Left ventricle myocardium superior (tissue), 1 donor: ENCODE results near the gene PXDN. TPM values are rescaled to one million over a fixed set of nuclear protein-coding genes. Genes with fewer than 3 reads are reported as not detected.

Source experiments
- ATAC-seq: fragments of 200-7000 bp; cut with Tn5 transposase; one replicate; pipeline ENCODE4 v1.9.1; 2020; ENCODE audit warnings: mild to moderate bottlenecking, moderate library complexity
- DNase-seq: peaks from one replicate; pipeline ENCODE4 v3.0.0-alpha.2; 2020
- intact Hi-C: fragments of 100-400 bp; cut with micrococcal nuclease; formaldehyde crosslinking; loops from one replicate; pipeline ENCODE4 v1.11.0; 2022
- total RNA-seq: library from RNA; stranded (reverse); fragmentation: NEBNext Ultra II Directional; extraction: Animal tissue kit (Norgen Biotek cat#: 25700); gene quantifications from one replicate; pipeline ENCODE4 v1.2.1, GENCODE V29; 2021
- donor health status: DM: no; HTN: yes; CAD: no; lungs with severe emphysema.

Gene PXDN
- total RNA-seq, 1 donor from 2014 or later = 18.5 TPM

- ATAC-seq = no peak
- intact Hi-C loops = no loop called here
- no peak for DNase-seq
These were observed 156.0 kb downstream of the PXDN start for GRCh38 chr2:1588051-1588977.

- intact Hi-C loops = no loop called here
- ATAC-seq = no peak
- DNase-seq = no peak
These were observed 157.1 kb downstream of the PXDN start for GRCh38 chr2:1586923-1587840.

DNA sequence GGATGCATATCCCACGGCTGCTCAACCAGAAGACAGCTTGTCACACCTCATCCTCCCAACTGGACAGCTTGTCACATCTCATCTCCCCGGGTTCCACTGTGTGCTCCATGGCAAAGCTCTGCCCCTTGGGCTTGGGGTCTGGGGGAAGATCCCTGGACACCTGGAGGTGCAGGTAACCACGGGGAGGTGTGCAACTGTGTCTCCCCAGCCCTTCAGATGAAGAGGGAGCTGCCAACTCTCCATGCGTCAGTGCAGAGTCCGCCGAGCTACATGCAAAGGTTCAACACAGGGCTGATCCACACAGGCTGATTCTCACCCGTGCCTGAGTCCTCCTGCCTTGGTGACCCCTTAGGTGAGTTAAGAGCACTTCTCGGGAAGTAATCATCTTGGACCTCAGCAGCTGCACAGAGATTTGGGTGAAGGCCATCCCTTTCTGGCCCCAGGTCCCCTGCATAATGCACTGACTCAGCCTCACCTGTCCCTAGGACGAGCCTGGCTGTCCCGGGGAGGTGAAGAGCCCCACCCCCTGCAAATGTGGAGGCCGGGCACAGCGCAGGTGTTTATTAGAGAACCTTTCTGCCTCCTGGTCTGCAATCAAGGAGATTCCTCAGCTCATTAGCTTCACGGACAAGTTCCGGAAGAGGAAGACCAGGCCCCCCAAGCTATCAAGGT, 157.9 kb downstream of the PXDN start:
- no peak for DNase-seq
- no peak for ATAC-seq
- intact Hi-C loops = no loop called here

DNA sequence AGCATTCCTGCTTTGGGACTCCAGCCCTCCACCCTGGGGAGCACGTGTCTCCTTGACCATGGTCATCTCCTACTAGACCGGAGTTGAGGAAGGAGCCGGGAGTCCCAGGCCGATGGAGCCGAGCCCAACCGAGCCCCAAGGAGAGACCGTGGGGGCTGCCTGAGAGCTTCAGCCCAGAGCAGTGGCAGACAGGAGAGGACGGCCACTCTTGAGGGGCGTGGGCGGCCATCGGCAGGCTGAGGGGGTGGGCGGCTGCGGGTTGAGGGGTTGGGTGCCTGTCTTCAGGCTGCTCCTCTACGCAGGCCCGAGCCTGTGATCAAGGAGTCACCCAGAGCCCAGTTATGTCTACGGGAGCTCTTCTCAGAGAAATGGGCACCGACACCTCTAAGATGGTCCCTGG, 158.7 kb downstream of the PXDN start:
- DNase-seq = no peak
- no peak for ATAC-seq
- intact Hi-C loops = no loop called here

DNA sequence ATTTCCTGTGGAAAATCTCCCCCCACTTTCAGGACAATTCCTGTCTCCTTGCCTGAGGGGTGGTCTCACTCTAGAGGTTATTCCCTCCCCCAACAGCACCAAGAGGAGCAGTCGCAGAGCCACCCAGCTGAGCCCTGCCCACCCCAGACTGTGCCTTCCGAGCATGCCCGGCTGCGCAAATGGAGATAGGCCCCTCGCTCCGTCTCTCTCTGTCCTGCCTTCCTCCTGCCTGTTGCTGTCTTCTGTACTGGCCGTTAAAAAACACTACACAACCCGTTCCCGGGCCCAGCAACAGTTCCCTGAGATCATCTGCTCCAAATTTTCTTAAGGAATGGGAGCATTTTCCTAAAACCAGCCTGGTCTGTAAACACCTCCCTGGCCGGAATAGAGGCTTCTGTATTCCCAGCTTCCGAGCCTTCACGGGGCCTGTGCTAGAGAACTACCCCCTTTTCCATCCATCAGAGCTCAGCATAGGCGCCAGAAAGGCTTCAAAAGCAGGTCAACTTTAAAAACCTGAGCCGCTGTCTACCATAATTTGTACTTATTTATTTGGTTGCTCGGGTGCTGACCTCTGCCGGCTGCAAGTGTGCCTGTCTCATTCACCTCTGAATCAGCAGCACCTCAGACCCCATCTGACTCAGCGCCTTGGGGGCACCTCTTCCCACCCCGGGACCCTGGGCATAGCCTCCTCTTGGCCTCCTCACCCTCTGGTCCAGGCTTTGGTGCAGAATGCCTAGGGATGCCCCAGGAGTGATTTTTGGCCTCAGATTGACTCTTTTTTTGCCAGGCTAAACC, 159.4 kb downstream of the PXDN start:
- ATAC-seq = no peak
- intact Hi-C loops = no loop called here
- DNase-seq = no peak

GRCh38 chr2:1584051-1584531, 160.2 kb downstream of the PXDN start:
- ATAC-seq (no peak), DNase-seq (no peak)
- intact Hi-C loops = no loop called here

- intact Hi-C loops = no loop called here
- no peak for ATAC-seq
- DNase-seq = no peak
These were observed 161.4 kb downstream of the PXDN start for GRCh38 chr2:1582891-1583341.

DNA sequence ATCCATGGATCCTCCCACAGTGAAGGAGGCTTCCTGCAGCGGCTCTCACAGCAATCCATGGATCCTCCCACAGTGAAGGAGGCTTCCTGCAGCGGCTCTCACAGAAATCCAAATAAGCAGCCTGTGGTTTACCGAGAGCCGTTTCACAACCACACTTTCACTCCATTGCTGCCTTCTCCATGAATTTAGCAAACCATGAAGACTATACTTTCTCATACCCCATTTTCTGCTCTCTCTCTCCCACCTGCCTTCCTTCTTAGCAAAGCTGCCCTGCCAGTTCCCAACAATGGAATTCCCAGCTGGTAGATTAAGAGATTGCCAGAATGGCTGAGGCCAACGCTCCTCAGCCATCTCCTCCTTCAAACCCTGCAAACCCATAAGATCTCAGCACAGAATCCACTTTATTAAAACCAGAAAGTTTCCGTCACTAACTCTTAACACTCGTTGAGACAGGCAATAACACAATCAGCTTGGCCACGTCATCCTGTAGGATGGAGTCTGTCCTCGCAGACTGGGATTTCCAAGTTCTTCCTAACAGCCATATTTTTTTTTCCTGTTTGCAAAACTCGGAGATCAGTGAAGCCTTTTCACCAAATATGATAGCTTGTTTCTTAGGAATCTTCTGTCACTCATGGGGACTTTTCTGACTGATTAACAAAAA, 162.2 kb downstream of the PXDN start:
- intact Hi-C loops = no loop called here
- ATAC-seq (no peak), DNase-seq (no peak)
